CD14-positive monocyte (primary cell): ENCODE results near the gene KRTAP4-8. TPM values are rescaled to one million over a fixed set of nuclear protein-coding genes. Genes with fewer than 3 reads are reported as not detected.
"Not testable (repeated sequence)": the region's sequence is repeated elsewhere in the genome, so short reads cannot be mapped to it uniquely, and the experiment has no call there.

Source experiments
- DNase-seq, 3 donors: peaks; one replicate each; pipeline ENCODE4 v3.0.0-alpha.2; 2011 to 2022
- H2AFZ ChIP-seq: 2 replicates; pipeline ENCODE4 v1.6.0; 2012; ENCODE audit warnings: mild to moderate bottlenecking, low read depth, low read length, inconsistent platforms; ENCODE audit not compliant: insufficient read depth, poor library complexity, severe bottlenecking
- H3K27ac ChIP-seq, 2 donors: 1 replicate in 1 of 2; 2 replicates in 1 of 2; pipeline ENCODE4 v1.5.1; 2012 to 2013; ENCODE audit warnings: low read length in 2 of 2, control low read depth in 1 of 2, inconsistent platforms in 1 of 2, low read depth in 1 of 2, mild to moderate bottlenecking in 1 of 2
- H3K27me3 ChIP-seq, 2 donors: one replicate each; pipeline versions ENCODE4 v1.6.0 to v1.6.1; 2011 to 2013; ENCODE audit warnings: low read length in 2 of 2; ENCODE audit not compliant: control insufficient read depth in 2 of 2, insufficient read depth in 2 of 2
- H3K36me3 ChIP-seq, 2 donors: replicated peaks in 1 of 2; 1 replicate in 1 of 2; 2 replicates in 1 of 2; pipeline versions ENCODE4 v1.5.1 to v1.6.1; 2012 to 2013; ENCODE audit warnings: low read length in 2 of 2, control low read depth in 1 of 2, inconsistent platforms in 1 of 2, mild to moderate bottlenecking in 1 of 2; ENCODE audit not compliant: insufficient read depth in 2 of 2, control insufficient read depth in 1 of 2
- H3K4me1 ChIP-seq, 2 donors: 1 replicate in 1 of 2; 2 replicates in 1 of 2; pipeline versions ENCODE4 v1.5.1 to v1.6.1; 2012 to 2013; ENCODE audit warnings: low read length in 2 of 2, control low read depth in 1 of 2, inconsistent platforms in 1 of 2, mild to moderate bottlenecking in 1 of 2, moderate library complexity in 1 of 2; ENCODE audit not compliant: insufficient read depth in 2 of 2, control insufficient read depth in 1 of 2
- H3K4me2 ChIP-seq: replicated peaks from 2 replicates; pipeline ENCODE3; 2012; ENCODE audit warnings: low read length, moderate library complexity, mild to moderate bottlenecking; ENCODE audit not compliant: poor library complexity, severe bottlenecking; ENCODE audit errors: extremely low read depth
- H3K4me3 ChIP-seq, 3 experiments: fragments of 200-600 bp in 1 of 3; sonication (generic) in 1 of 3; replicated peaks in 1 of 3; 1 replicate in 2 of 3; 2 replicates in 1 of 3; pipeline ENCODE4 v1.5.1; 2011 to 2013; ENCODE audit warnings: low read length in 3 of 3, mild to moderate bottlenecking in 3 of 3, control low read depth in 2 of 3, low read depth in 2 of 3, inconsistent platforms in 1 of 3, moderate library complexity in 1 of 3
- H3K79me2 ChIP-seq: 2 replicates; pipeline ENCODE4 v1.6.0; 2012; ENCODE audit warnings: mild to moderate bottlenecking, control low read depth, inconsistent platforms, low read length, moderate library complexity; ENCODE audit not compliant: insufficient read depth
- H3K9ac ChIP-seq: 2 replicates; pipeline ENCODE4 v1.6.0; 2017; ENCODE audit warnings: low read length, mild to moderate bottlenecking; ENCODE audit not compliant: insufficient read depth, poor library complexity, severe bottlenecking
- H3K9me3 ChIP-seq, 2 donors: replicated peaks in 1 of 2; 1 replicate in 1 of 2; 2 replicates in 1 of 2; pipeline versions ENCODE4 v1.5.1 to v1.6.1; 2012 to 2013; ENCODE audit warnings: low read length in 2 of 2, control low read depth in 1 of 2; ENCODE audit not compliant: control insufficient read depth in 1 of 2, insufficient read depth in 1 of 2
- H4K20me1 ChIP-seq: 2 replicates; pipeline ENCODE4 v1.6.0; 2012; ENCODE audit warnings: mild to moderate bottlenecking, low read length, control low read depth, moderate library complexity; ENCODE audit not compliant: insufficient read depth
- H3K27ac Mint-ChIP-seq, 7 donors: one replicate each; pipeline ENCODE4 v1.8.0; 2020; ENCODE audit warnings: mild to moderate bottlenecking in 7 of 7, mixed read lengths in 7 of 7, moderate library complexity in 6 of 7, inconsistent platforms in 2 of 7
- H3K27me3 Mint-ChIP-seq, 3 donors: one replicate each; pipeline ENCODE4 v1.8.0; 2021 to 2022; ENCODE audit warnings: low read depth in 3 of 3, mild to moderate bottlenecking in 3 of 3, mixed read lengths in 3 of 3, moderate library complexity in 3 of 3, inconsistent platforms in 1 of 3
- H3K36me3 Mint-ChIP-seq, 2 donors: one replicate each; pipeline ENCODE4 v1.8.0; 2020; ENCODE audit warnings: mixed read lengths in 2 of 2, inconsistent platforms in 1 of 2, mild to moderate bottlenecking in 1 of 2
- H3K4me1 Mint-ChIP-seq: one replicate; pipeline ENCODE4 v1.8.0; 2020; ENCODE audit warnings: mild to moderate bottlenecking, mixed read lengths
- H3K4me3 Mint-ChIP-seq, 2 donors: one replicate each; pipeline ENCODE4 v1.8.0; 2020; ENCODE audit warnings: mild to moderate bottlenecking in 2 of 2, mixed read lengths in 2 of 2, moderate library complexity in 1 of 2
- H3K9me3 Mint-ChIP-seq, 7 donors: one replicate each; pipeline ENCODE4 v1.8.0; 2020 to 2022; ENCODE audit warnings: mixed read lengths in 7 of 7, mild to moderate bottlenecking in 6 of 7, moderate library complexity in 6 of 7, inconsistent platforms in 2 of 7
- WGBS: methylation state at CpG from one replicate; pipeline ENCODE4 v1.1.5; 2013; ENCODE audit warnings: missing lambda C conversion rate; ENCODE audit not compliant: insufficient coverage; 5-methylcytosine and 5-hydroxymethylcytosine counted together
- intact Hi-C, 2 donors: fragments of 100-400 bp; cut with micrococcal nuclease; formaldehyde crosslinking; loops; one replicate each; pipeline versions ENCODE4 v1.15.0 to v1.15.1; 2023
- polyA plus RNA-seq, 3 donors: library from polyadenylated mRNA; depleted of rRNA in 1 of 3; unstranded in 2 of 3; stranded (reverse) in 1 of 3; fragments of 300-500 nt in 2 of 3; fragments of >200 nt in 1 of 3; fragmentation: Illumina TruSeq in 2 of 3; gene quantifications; 1 replicate in 2 of 3; 2 replicates in 1 of 3; pipeline ENCODE4 v1.2.3, GENCODE V29; 2012 to 2021
- TF ChIP-seq, protein P1 (sequence below): fragments of 200-600 bp; IDR thresholded peaks from one replicate; pipeline ENCODE4 v1.8.0; 2022; ENCODE audit warnings: antibody characterized with exemption, mild to moderate bottlenecking

KRTAP4-8 gene
- polyA plus RNA-seq, 3 donors = not detected

DNA sequence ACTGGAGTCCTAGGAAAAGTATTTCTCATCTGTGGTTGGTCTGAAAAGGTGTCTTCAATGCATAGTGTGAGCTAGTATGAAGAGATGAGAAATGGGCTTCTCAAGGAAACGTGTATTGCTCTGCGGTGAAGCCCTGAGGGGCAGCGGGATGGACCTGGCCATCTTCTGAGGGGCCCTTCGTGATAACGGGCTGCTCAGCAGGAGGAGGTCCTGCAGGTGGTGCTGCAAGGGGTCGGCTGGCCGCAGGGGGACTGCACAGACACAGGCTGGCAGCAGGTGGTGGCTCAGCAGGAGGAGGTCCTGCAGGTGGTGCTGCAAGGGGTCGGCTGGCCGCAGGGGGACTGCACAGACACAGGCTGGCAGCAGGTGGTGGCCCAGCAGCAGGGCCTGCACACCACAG, 43.4 kb downstream of the KRTAP4-8 start:
- 98% methylated on average over 5 of the region's 9 CpGs for WGBS
- H3K9ac ChIP-seq, H3K4me3 ChIP-seq, DNase-seq, H3K27ac Mint-ChIP-seq, H3K9me3 ChIP-seq, H3K4me3 Mint-ChIP-seq, H3K36me3 ChIP-seq, H3K4me2 ChIP-seq, H3K4me1 Mint-ChIP-seq, H4K20me1 ChIP-seq, H2AFZ ChIP-seq, H3K36me3 Mint-ChIP-seq, H3K4me1 ChIP-seq, H3K27ac ChIP-seq, H3K79me2 ChIP-seq, intact Hi-C loops, H3K9me3 Mint-ChIP-seq: not testable (repeated sequence)
- peaks cover 9 to 18% (median 11%) of the 10 kb centered on the region in 3 donors for H3K27me3 Mint-ChIP-seq
- H3K27me3 ChIP-seq = peaks cover 3 to 11% of the 10 kb centered on the region in 2 donors

DNA sequence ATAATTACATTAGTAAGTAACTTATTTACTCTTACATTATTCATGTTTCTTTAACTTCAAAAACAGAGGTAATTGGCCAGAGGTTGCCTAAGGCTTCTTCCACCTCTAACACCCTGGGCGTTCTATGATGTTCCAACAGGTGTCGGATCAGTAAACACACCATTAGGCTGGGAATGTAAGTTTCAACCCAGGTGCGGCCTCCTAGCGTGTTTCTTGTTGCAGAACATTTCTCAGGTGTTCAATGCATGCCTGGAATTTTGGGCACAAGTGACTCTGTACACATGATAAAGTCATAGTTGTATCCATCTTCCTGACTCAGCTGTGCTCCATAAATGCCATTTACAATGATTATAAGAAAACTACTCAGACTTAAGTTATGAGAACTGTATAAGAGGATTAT, 43.9 kb downstream of the KRTAP4-8 start:
- H3K4me3 ChIP-seq = no peak overlapping the region
- no peaks in the 10 kb centered on the region for H3K79me2 ChIP-seq
- H3K4me1 ChIP-seq = no peaks in the 10 kb centered on the region
- H3K9ac ChIP-seq = no peak overlapping the region
- H2AFZ ChIP-seq = no peak overlapping the region
- H3K27ac ChIP-seq = no peak overlapping the region
- Mint-ChIP-seq H3K36me3 (no peaks in the 10 kb centered on the region), H3K27ac (no peak overlapping the region), H3K9me3 (peaks cover 0 to 9% (median 2%) of the 10 kb centered on the region in 7 donors), H3K4me3 (no peak overlapping the region), H3K27me3 (peaks cover 5 to 13% (median 8%) of the 10 kb centered on the region in 3 donors), H3K4me1 (no peaks in the 10 kb centered on the region)
- no peaks in the 10 kb centered on the region for H4K20me1 ChIP-seq
- no peaks in the 10 kb centered on the region for H3K36me3 ChIP-seq
- intact Hi-C loops = no loop called here
- H3K4me2 ChIP-seq = no peak overlapping the region
- WGBS = 96% methylated on average over 3 of the region's 4 CpGs
- peaks cover under 1 to 10% of the 10 kb centered on the region in 2 donors for H3K27me3 ChIP-seq
- DNase-seq = no peak
- H3K9me3 ChIP-seq = no peaks in the 10 kb centered on the region
- TF ChIP-seq, protein P1, sequence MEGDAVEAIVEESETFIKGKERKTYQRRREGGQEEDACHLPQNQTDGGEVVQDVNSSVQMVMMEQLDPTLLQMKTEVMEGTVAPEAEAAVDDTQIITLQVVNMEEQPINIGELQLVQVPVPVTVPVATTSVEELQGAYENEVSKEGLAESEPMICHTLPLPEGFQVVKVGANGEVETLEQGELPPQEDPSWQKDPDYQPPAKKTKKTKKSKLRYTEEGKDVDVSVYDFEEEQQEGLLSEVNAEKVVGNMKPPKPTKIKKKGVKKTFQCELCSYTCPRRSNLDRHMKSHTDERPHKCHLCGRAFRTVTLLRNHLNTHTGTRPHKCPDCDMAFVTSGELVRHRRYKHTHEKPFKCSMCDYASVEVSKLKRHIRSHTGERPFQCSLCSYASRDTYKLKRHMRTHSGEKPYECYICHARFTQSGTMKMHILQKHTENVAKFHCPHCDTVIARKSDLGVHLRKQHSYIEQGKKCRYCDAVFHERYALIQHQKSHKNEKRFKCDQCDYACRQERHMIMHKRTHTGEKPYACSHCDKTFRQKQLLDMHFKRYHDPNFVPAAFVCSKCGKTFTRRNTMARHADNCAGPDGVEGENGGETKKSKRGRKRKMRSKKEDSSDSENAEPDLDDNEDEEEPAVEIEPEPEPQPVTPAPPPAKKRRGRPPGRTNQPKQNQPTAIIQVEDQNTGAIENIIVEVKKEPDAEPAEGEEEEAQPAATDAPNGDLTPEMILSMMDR = no peak
